ENCODE data around the gene KCTD2. TPM values are rescaled to one million over a fixed set of nuclear protein-coding genes. Genes with fewer than 3 reads are reported as not detected.
"Not testable (repeated sequence)": the region's sequence is repeated elsewhere in the genome, so short reads cannot be mapped to it uniquely, and the experiment has no call there.

The KCTD2 gene
- total RNA-seq, 2 donors from 2014 or later: 24.4 to 104 TPM

DNA sequence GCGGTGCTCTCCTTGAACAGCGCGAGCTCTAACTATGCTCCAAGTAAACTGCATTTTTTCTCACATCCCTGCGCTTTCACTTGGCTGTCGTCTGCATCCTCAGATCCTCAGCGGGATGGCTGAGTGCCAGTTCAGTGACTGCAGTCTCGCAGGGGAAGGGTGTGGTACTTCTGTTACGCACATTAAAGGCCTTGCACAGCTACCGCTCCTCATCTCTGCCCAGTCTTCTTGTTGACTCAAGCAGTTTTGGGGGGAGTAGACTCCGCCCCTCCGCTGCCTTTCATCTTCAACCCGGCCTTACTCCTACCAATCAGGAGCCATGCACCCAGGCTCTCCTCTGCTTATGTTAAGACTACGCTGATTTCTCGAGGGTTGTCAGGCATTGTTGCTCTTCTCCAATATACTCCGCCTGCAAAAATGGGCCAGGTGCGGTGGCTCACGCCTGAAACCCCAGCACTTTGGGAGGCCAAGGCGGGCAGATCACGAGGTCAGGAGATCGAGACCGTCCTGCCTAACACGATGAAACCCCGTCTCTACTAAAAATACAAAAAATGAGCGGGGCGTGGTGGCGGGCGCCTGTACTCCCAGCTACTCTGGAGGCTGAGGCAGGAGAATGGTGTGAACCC is 10.3 kb upstream of the KCTD2 start:
- peak overlapping the region; percentile 37 to 91 for H3K27ac ChIP-seq
- intact Hi-C loops (cut with DNase I): no loop called here
- 62% methylated on average over 27 of the region's 27 CpGs for WGBS
- no peak overlapping the region for H3K4me3 ChIP-seq
- H3K4me1 ChIP-seq (replicated peaks): peaks cover 6% of the 10 kb centered on the region
- TF ChIP-seq POLR2AphosphoS5 (IDR thresholded peaks at IDR 0.05) (peak; percentile 72), POLR2A (IDR thresholded peaks at IDR 0.05) (peak; percentile 11)
- TF ChIP-seq, protein P1, sequence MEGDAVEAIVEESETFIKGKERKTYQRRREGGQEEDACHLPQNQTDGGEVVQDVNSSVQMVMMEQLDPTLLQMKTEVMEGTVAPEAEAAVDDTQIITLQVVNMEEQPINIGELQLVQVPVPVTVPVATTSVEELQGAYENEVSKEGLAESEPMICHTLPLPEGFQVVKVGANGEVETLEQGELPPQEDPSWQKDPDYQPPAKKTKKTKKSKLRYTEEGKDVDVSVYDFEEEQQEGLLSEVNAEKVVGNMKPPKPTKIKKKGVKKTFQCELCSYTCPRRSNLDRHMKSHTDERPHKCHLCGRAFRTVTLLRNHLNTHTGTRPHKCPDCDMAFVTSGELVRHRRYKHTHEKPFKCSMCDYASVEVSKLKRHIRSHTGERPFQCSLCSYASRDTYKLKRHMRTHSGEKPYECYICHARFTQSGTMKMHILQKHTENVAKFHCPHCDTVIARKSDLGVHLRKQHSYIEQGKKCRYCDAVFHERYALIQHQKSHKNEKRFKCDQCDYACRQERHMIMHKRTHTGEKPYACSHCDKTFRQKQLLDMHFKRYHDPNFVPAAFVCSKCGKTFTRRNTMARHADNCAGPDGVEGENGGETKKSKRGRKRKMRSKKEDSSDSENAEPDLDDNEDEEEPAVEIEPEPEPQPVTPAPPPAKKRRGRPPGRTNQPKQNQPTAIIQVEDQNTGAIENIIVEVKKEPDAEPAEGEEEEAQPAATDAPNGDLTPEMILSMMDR (IDR thresholded peaks at IDR 0.05): peak in 1 of 4 experiments; percentile 13
- no peaks in the 10 kb centered on the region for H3K36me3 ChIP-seq
- no peaks in the 10 kb centered on the region for H3K9me3 ChIP-seq
- H3K27me3 ChIP-seq (replicated peaks; ENCODE audit: insufficient read depth): no peaks in the 10 kb centered on the region
- DNase-seq (ENCODE audit: low spot score): peak; percentile 78

DNA sequence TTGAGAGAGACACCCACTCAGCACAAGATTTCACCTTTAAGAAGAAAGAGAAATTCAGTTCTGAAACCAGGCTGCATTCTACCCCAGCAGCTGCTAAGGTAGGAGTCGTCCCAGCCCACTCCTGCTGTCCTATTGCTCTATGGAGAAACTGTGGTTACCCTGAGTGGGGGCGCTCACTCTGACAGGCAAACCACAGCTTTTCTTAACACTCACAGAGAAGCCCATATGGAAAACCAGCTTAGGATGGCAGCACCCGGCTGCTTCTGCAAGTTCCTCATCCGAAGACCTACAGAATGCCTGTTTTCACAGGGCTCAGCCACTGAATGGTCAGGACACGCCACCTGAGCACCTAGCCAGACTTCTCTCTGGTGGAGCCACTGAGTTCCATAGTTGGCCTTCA is 7.8 kb upstream of the KCTD2 start:
- no peak for TF ChIP-seq POLR2AphosphoS5 (IDR thresholded peaks at IDR 0.05)
- TF ChIP-seq, protein P1 (IDR thresholded peaks at IDR 0.05): no peak
- TF ChIP-seq POLR2A (IDR thresholded peaks at IDR 0.05): no peak
- 90% methylated on average over 5 of the region's 5 CpGs for WGBS
- Histone ChIP-seq H3K36me3 (no peaks in the 10 kb centered on the region), H3K4me3 (no peak overlapping the region), H3K4me1 (replicated peaks) (no peaks in the 10 kb centered on the region), H3K9me3 (no peaks in the 10 kb centered on the region), H3K27ac (no peak overlapping the region), H3K27me3 (replicated peaks; ENCODE audit: insufficient read depth) (no peaks in the 10 kb centered on the region)
- intact Hi-C loops (cut with DNase I): no loop called here
- no peak for DNase-seq (ENCODE audit: low spot score)

DNA sequence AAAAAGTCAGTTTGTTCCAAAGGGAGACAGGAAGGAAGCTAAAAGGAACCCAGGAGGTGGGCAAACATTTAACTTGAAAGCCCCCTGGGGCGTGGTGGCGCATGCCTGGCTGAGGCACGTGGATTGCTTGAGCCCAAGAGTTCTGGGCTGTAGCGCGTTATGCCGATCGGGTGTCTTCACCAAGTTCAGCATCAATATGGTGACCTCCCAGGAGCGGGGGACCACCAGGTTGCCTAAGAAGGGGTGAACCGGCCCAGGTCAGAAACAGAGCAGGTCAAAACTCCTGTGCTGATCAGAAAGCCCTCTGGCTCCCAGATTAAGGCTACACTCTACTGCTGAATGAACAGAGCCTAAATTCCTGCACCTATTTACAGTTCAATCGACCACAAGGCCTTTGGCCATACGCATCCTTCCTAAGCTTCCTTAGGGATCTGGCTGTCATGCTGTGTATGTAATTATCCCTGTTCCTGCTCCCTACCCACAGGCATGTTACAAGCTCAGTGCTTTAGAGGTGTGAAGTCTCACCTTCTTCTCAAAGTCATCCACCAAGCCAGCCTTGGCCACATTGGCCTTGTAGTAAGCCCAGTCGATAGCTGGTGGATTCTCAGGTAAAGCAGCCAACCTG is 5.3 kb upstream of the KCTD2 start:
- H3K36me3 ChIP-seq: no peaks in the 10 kb centered on the region
- TF ChIP-seq, protein P1 (IDR thresholded peaks at IDR 0.05): no peak
- TF ChIP-seq POLR2AphosphoS5 (IDR thresholded peaks at IDR 0.05) (no peak), POLR2A (IDR thresholded peaks at IDR 0.05) (no peak)
- DNase-seq (ENCODE audit: low spot score): no peak
- WGBS: 85% methylated on average over 12 of the region's 12 CpGs
- H3K9me3 ChIP-seq: no peaks in the 10 kb centered on the region
- no peaks in the 10 kb centered on the region for H3K4me1 ChIP-seq (replicated peaks)
- no peaks in the 10 kb centered on the region for H3K27me3 ChIP-seq (replicated peaks; ENCODE audit: insufficient read depth)
- no peak overlapping the region for H3K27ac ChIP-seq
- intact Hi-C loops (cut with DNase I): no loop called here
- no peak overlapping the region for H3K4me3 ChIP-seq

DNA sequence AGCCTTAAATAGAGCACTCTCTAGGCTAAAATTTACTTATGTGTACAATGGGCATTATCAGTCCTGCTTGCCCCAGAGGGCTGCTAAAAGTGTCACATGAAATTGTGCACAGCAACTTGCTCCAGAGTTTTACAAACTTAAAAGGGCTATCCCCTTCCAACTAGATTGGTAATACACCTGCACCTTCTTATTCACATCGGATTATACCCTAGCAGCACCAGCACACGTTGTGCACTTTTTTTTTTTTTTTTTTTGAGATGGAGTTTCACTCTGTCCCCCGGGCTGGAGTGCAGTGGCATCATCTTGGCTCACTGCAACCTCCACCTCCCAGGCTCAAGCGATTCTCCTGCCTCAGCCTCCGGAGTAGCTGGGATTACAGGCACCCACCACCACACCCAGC is 3.2 kb upstream of the KCTD2 start:
- H3K36me3 ChIP-seq; H3K27ac ChIP-seq; H3K27me3 ChIP-seq (replicated peaks; ENCODE audit: insufficient read depth); H3K4me1 ChIP-seq (replicated peaks); DNase-seq (ENCODE audit: low spot score); intact Hi-C loops (cut with DNase I); H3K4me3 ChIP-seq; H3K9me3 ChIP-seq: not testable (repeated sequence)
- 67% methylated on average over 5 of the region's 5 CpGs for WGBS

DNA sequence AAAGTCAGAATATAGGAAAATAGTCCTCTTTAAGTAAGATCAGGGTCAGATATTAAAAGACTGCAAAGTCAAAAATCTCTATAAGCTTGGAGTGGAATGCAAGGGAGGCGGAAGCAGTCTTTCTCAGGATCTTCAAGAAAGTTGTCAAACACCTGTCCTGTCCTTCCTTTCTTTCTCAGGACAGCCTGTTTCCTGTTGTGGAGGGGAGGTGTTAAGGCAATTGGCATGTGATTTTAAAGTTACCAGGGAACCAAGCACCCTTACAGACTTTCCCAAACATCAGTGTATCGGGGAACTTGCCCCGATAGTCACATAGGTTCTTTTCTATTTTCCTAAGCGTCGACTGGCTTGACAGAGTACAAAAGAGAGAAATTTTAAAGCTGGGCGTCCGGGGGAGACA is 2.3 kb upstream of the KCTD2 start:
- Histone ChIP-seq H3K9me3 (no peaks in the 10 kb centered on the region), H3K27me3 (replicated peaks; ENCODE audit: insufficient read depth) (no peaks in the 10 kb centered on the region), H3K27ac (no peak overlapping the region), H3K36me3 (no peaks in the 10 kb centered on the region), H3K4me3 (no peak overlapping the region), H3K4me1 (replicated peaks) (no peaks in the 10 kb centered on the region)
- intact Hi-C loops (cut with DNase I): no loop called here
- no peak for DNase-seq (ENCODE audit: low spot score)
- WGBS: 62% methylated on average over 7 of the region's 7 CpGs
- TF ChIP-seq POLR2A (IDR thresholded peaks at IDR 0.05) (no peak), POLR2AphosphoS5 (IDR thresholded peaks at IDR 0.05) (no peak)
- TF ChIP-seq, protein P1 (IDR thresholded peaks at IDR 0.05): no peak

DNA sequence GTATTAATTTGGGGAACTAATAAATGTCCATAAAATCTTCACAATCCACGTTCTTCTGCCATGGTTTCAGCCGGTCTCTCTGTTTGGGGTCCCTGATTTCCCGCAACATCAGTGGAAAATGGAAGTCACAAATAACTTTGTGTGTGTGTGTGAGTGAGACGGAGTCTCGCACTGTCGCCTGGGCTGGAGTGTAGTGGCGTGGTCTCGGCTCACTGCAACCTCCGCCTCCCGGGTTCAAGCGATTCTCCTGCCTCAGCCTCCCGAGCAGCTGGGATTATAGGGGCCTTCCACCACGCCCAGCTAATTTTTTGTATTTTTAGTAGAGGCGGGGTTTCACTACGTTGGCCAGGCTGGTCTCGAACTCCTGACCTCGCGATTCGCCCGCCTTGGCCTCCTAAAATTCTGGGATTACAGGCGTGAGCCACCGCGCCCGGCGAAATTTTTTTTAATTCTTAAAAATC is 1.0 kb upstream of the KCTD2 start:
- whole genome bisulfite sequencing: 15% methylated on average over 25 of the region's 25 CpGs
- intact Hi-C loops (cut with DNase I); DNase-seq (ENCODE audit: low spot score); H3K27me3 ChIP-seq (replicated peaks; ENCODE audit: insufficient read depth); H3K36me3 ChIP-seq; H3K4me1 ChIP-seq (replicated peaks); H3K9me3 ChIP-seq: not testable (repeated sequence)
- peak overlapping the region; percentile 77 to 86 for H3K27ac ChIP-seq
- peak overlapping the region; percentile 74 to 81 for H3K4me3 ChIP-seq
